HEK293T (cell line): Measurements from ENCODE around the gene FUT2.

Experiments used
- CTCF ChIA-PET: fragments of 350-600 bp; formaldehyde crosslinking; extraction: SDS; loops from one replicate; lab custom pipeline; 2021; ENCODE audit warnings: antibody characterized with exemption, inconsistent platforms; lab: Yijun Ruan, JAX
- POLR2A ChIA-PET: fragments of 350-600 bp; formaldehyde crosslinking; extraction: SDS; loops from one replicate; lab custom pipeline; 2020; ENCODE audit warnings: antibody characterized with exemption, inconsistent platforms; lab: Yijun Ruan, JAX
- DNase-seq: peaks from one replicate; pipeline ENCODE4 v3.0.0; 2012; ENCODE audit warnings: mixed read lengths; ENCODE audit errors: extremely low spot score
- ARNT ChIP-seq: fragments of 450-650 bp; IDR thresholded peaks from 2 replicates; pipeline ENCODE4 v1.6.1; 2017; ENCODE audit warnings: mild to moderate bottlenecking
- BHLHE40 ChIP-seq: fragments of 450-650 bp; IDR thresholded peaks from 2 replicates; pipeline ENCODE4 v1.6.1; 2016; ENCODE audit warnings: mild to moderate bottlenecking, moderate library complexity, borderline replicate concordance
- CTBP1 ChIP-seq: fragments of 450-650 bp; IDR thresholded peaks from 2 replicates; pipeline ENCODE4 v1.6.1; 2016; ENCODE audit warnings: borderline replicate concordance
- ELF4 ChIP-seq: fragments of 450-650 bp; IDR thresholded peaks from 2 replicates; pipeline ENCODE4 v1.6.1; 2017; ENCODE audit warnings: antibody characterized with exemption
- FOXA1 ChIP-seq: fragments of 450-650 bp; IDR thresholded peaks from 2 replicates; pipeline ENCODE4 v1.6.1; 2016; ENCODE audit warnings: mild to moderate bottlenecking
- FOXK2 ChIP-seq: fragments of 450-650 bp; IDR thresholded peaks from 2 replicates; pipeline ENCODE4 v1.6.1; 2016; ENCODE audit warnings: mild to moderate bottlenecking
- FOXM1 ChIP-seq: fragments of 450-650 bp; IDR thresholded peaks from 2 replicates; pipeline ENCODE4 v1.6.1; 2017; ENCODE audit warnings: mild to moderate bottlenecking, borderline replicate concordance
- HDGF ChIP-seq: fragments of 450-650 bp; IDR thresholded peaks from 2 replicates; pipeline ENCODE4 v1.6.1; 2017; ENCODE audit warnings: antibody characterized with exemption, borderline replicate concordance
- L3MBTL2 ChIP-seq: fragments of 450-650 bp; conservative IDR thresholded peaks from 2 replicates; pipeline ENCODE4 v1.6.1; 2016; ENCODE audit warnings: mild to moderate bottlenecking
- LEF1 ChIP-seq: fragments of 450-650 bp; IDR thresholded peaks from 2 replicates; pipeline ENCODE4 v1.6.1; 2017; ENCODE audit warnings: mild to moderate bottlenecking, borderline replicate concordance
- NFRKB ChIP-seq: fragments of 450-650 bp; IDR thresholded peaks from 2 replicates; pipeline ENCODE4 v1.6.1; 2016; ENCODE audit warnings: mild to moderate bottlenecking, moderate library complexity
- PKNOX1 ChIP-seq: fragments of 450-650 bp; IDR thresholded peaks from 2 replicates; pipeline ENCODE4 v1.6.1; 2016
- SP1 ChIP-seq: fragments of 450-650 bp; IDR thresholded peaks from 2 replicates; pipeline ENCODE4 v1.6.1; 2017
- SUZ12 ChIP-seq: fragments of 450-650 bp; IDR thresholded peaks from 2 replicates; pipeline ENCODE4 v1.6.1; 2016; ENCODE audit warnings: mild to moderate bottlenecking
- TARDBP ChIP-seq: fragments of 450-650 bp; IDR thresholded peaks from 2 replicates; pipeline ENCODE4 v1.6.1; 2016
- ZNF384 ChIP-seq: fragments of 450-650 bp; IDR thresholded peaks from 2 replicates; pipeline ENCODE4 v1.6.1; 2016

FUT2 gene

DNA sequence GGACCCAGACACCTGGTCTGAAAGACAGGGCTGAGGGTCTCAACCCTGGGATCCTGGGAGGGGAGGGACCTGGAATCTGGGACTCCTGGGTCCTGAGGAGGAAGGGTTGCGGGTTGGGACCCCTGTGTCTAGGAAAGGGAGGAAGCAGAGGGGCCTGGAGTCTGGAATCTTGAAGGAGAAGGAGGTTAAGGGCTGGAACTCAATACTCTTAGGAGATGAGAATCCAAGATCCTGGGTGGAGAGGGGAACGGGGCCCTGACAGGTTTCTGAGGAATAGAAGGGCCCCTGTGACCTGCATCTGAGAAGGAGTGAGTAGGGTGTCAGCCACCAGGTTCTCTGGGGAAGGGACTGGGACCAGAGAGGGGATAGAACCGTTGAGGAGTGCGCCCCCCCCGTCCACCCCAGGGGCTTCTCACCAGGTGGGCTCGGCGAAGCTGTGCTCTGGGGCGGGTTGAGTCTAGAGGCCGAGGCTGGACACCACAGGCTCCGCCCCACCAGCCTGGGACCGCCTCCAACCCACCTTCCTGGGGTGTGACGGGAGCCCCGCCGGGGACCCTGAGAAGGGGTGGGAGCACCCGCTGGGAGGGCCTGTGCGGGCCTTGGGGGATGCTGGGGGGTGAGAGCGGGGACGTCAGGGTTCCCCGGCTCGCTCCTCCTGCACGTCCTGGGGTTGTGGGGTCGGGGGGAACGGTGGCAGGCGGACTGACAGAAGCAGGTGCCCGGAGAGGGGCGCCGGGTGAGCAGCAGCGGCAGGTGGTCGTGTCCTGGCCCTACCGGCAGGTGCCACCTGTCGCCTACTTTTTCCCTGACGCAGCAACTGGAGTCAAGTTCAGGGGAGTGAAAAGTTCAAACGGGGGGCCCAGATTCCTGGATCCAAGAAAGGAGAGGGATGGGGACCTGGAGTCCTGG is 23.7 kb downstream of the FUT2 start, which contains the start of gene MAMSTR:
Gene MAMSTR, minus strand, starts transcription at position 463 of the 909 bp plus-strand sequence. CDS start 694 bp downstream, outside the sequence.
- TF ChIP-seq L3MBTL2 (no peak), HDGF (no peak), SUZ12 (no peak), FOXM1 (no peak), CTBP1 (no peak), LEF1 (no peak), BHLHE40 (no peak), NFRKB (no peak), ARNT (no peak), ELF4 (no peak), PKNOX1 (no peak), SP1 (no peak), ZNF384 (no peak), FOXA1 (no peak), TARDBP (no peak), FOXK2 (no peak)
- CTCF ChIA-PET, result no interaction called here
- DNase-seq, result no peak
- POLR2A ChIA-PET, result interaction anchor here (1.1 to 2.7 kb wide), 6 partner anchors 14 to 153 kb away, joined by 3 to 17 read pairs (median 4); partner anchors contain the start of gene PPP1R15A

DNA sequence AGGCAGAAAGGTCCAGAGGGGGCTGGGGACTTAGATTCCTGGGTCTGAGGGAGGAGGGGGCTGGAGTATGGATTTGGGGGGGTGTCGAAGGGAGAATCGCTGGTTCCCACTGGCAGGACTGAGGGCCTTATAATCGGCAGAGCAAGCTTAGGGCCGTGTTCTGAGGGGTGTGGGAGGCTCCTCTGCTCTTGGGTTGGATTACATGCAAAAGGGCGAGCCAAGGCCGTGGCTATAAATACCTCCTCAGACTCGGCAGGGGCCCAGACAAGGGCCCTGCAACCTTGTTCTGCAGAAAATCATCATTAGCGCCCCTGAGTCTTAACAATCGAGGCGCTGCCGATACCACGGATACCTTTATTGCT is 24.5 kb downstream of the FUT2 start:
- TF ChIP-seq FOXA1 (no peak), NFRKB (no peak), HDGF (no peak), BHLHE40 (no peak), LEF1 (no peak), FOXM1 (no peak), SUZ12 (no peak), ZNF384 (no peak)
- ChIA-PET CTCF (interaction anchor here (0.7 to 0.8 kb wide), 2 partner anchors 8 to 74 kb away, joined by 3 to 4 read pairs; partner anchors contain the start of gene CA11), POLR2A (interaction anchor here (0.7 to 2.7 kb wide), 18 partner anchors 8 to 152 kb away, joined by 3 to 17 read pairs (median 3); partner anchors contain the start of genes BCAT2, CA11, IZUMO1 and PPP1R15A)
- DNase-seq, result no peak

DNA sequence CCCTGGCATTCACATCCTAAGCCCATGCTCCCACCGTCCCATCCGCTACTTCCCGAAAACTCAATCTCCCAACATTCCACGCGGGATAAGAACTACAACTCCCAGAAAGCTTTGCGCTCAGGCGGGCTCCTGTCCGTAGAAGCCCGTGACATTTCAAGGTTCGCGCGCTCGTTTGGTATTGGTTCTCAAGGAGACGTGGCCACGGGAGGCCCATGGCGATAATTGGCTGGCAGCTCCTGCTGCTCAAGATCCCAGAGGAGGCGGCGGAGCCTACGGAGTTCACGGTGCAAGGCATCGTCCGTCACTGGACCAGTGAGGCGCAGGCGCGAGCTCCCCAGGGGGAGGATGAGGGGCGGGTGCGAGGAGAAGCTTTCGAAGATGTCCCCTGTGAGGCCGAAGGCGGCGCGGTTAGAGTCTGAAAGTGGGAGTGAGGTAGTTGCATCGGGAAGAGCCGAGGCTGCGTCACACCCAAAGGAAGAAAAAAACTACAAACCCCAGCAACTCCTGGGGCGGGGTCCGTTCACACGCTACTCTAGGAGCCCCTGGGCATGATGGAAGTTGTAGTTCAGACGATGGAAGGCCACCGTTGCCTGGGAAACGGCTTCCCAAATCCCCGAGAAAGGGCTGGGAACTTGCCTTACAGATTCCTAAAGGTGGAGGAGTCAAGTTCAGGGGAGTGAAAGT is 25.0 kb downstream of the FUT2 start:
- TF ChIP-seq ZNF384 (no peak), BHLHE40 (no peak), SUZ12 (peak; percentile 87), FOXA1 (no peak), TARDBP (no peak), ARNT (no peak), FOXK2 (no peak), L3MBTL2 (peak; percentile 79), CTBP1 (no peak), NFRKB (no peak), SP1 (no peak), HDGF (no peak), PKNOX1 (peak; percentile 97), LEF1 (no peak), ELF4 (peak; percentile 34; the same call in 1 of the 2 replicates), FOXM1 (no peak)
- DNase-seq, result peak; percentile 91
- CTCF ChIA-PET, result interaction anchor here (0.7 to 0.8 kb wide), 2 partner anchors 9 to 75 kb away, joined by 3 to 4 read pairs; partner anchors contain the start of gene CA11

DNA sequence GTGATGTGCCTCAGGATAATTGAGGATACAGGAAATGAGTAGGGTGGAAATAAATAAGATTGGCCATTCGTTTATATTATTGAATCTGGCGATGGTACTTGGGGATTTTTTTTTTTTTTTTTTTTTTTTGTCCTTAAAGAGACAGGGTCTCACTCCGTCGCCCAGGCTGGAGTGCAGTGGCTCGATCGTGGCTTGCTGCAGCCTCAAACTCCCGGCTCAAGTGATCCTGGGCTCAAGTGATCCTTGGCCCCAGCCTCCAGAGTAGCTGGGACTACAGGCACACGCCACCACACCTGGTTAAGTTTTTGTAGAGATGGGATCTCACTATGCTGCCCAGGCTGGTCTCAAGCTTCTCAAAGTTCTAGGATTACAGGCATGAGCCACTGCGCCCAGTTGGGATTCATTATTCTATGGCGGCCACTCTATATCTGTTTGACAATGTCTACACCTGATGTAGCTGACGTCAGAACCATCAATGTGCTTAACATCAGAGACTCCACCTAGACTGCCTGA is 26.5 kb downstream of the FUT2 start:
- POLR2A ChIA-PET, result no interaction called here
- CTCF ChIA-PET, result no interaction called here
- no peak for DNase-seq
- no peak for TF ChIP-seq SP1

More for the DNA sequence above, 25.0 kb downstream of the FUT2 start:
- POLR2A ChIA-PET, result interaction anchor here (0.7 to 2.7 kb wide), 18 partner anchors 8 to 151 kb away, joined by 3 to 17 read pairs (median 3); partner anchors contain the start of genes BCAT2, CA11, IZUMO1 and PPP1R15A

GRCh38 chr19:48724796-48725753 is 29.3 kb downstream of the FUT2 start:
- POLR2A ChIA-PET, result interaction anchor here (0.6 to 2.3 kb wide), 6 partner anchors 9 to 79 kb away, joined by 3 to 13 read pairs (median 5); partner anchors contain the start of gene CA11

More at GRCh38 chr19:48724796-48725753, 29.3 kb downstream of the FUT2 start:
- CTCF ChIA-PET, result interaction anchor here (0.6 to 0.7 kb wide), 2 partner anchors 12 to 13 kb away, joined by 3 read pairs; no protein-coding TSS in a partner anchor
- no peak for TF ChIP-seq ZNF384
- no peak for TF ChIP-seq FOXA1
- TF ChIP-seq ELF4, result peak; percentile 27; the same call in 1 of the 2 replicates
- peak; percentile 89 for TF ChIP-seq SUZ12
- TF ChIP-seq L3MBTL2, result peak; percentile 50; the same call in 1 of the 2 replicates
- no peak for TF ChIP-seq FOXK2
- peak; percentile 46 for DNase-seq
